ENCODE results near the gene RWDD2A.
"Not testable (repeated sequence)": the region's sequence is repeated elsewhere in the genome, so short reads cannot be mapped to it uniquely, and the experiment has no call there.

Gene RWDD2A

DNA sequence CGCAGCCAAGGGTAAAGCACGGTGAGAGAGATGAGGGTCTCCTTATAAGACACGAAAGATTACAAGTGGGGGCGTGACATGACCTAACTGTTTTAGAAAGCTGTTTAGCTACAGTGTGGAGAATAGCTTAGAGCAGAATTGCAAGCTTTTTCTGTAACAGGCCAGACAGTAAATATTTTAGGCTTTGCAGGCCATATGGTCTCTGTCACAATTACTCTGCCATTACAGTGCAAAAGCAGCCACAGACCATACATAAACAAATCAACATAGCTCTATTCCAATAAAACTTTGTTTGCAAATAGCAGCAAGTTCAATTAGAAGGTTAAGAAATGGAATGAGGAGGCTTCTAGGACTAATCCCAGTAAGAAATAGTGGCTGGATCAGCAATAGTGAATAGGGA is 16.9 kb upstream of the RWDD2A start:
- no peak overlapping the region for H3K9ac ChIP-seq (ENCODE audit: low read depth in 1 of 2, low read length in 2 of 2)
- peaks cover 51 to 65% of the 10 kb centered on the region in 2 donors for H3K36me3 ChIP-seq (ENCODE audit: control insufficient read depth in 2 of 2, insufficient read depth in 2 of 2, low read length in 2 of 2)
- H3K9me3 ChIP-seq (ENCODE audit: control insufficient read depth in 2 of 2, low read length in 2 of 2), result no peaks in the 10 kb centered on the region
- H3K4me3 ChIP-seq (ENCODE audit: low read length in 2 of 2), result no peak overlapping the region
- H3K27ac ChIP-seq (ENCODE audit: low read depth in 2 of 2, low read length in 2 of 2), result no peak overlapping the region
- H3K27me3 ChIP-seq (ENCODE audit: control insufficient read depth in 2 of 2, insufficient read depth in 2 of 2, low read length in 2 of 2), result no peaks in the 10 kb centered on the region
- no peaks in the 10 kb centered on the region for H3K4me1 ChIP-seq (ENCODE audit: control insufficient read depth in 2 of 2, insufficient read depth in 2 of 2, low read length in 2 of 2)

DNA sequence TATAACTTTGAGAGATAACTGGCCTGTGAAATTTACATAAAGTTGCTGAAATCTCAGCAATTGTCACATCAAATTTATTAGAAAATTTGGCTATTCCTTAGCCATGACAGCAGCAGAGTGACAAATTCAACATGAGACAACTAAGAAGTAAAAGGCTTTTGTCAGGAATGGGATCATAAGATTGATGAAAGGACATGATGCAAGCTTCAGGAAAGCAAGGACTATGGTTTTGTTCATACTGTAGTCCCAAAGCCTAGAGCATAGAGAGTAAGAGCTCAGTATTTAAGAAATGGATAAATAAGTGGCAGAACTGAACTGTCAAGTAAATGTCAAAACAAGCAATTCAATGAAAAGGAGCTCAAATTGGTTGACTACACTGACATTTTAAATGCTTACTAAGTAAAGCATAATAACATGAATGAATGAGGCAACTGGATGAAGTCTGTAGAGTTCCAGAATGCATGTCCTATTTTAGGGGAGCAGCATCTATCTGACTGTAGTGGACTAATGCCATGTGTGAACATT is 12.7 kb upstream of the RWDD2A start:
- H3K27me3 ChIP-seq (ENCODE audit: control insufficient read depth in 2 of 2, insufficient read depth in 2 of 2, low read length in 2 of 2), result no peaks in the 10 kb centered on the region
- peaks cover 41 to 59% of the 10 kb centered on the region in 2 donors for H3K36me3 ChIP-seq (ENCODE audit: control insufficient read depth in 2 of 2, insufficient read depth in 2 of 2, low read length in 2 of 2)
- no peak overlapping the region for H3K27ac ChIP-seq (ENCODE audit: low read depth in 2 of 2, low read length in 2 of 2)
- no peak overlapping the region for H3K9ac ChIP-seq (ENCODE audit: low read depth in 1 of 2, low read length in 2 of 2)
- no peak overlapping the region for H3K4me3 ChIP-seq (ENCODE audit: low read length in 2 of 2)
- no peaks in the 10 kb centered on the region for H3K9me3 ChIP-seq (ENCODE audit: control insufficient read depth in 2 of 2, low read length in 2 of 2)
- H3K4me1 ChIP-seq (ENCODE audit: control insufficient read depth in 2 of 2, insufficient read depth in 2 of 2, low read length in 2 of 2), result no peaks in the 10 kb centered on the region

DNA sequence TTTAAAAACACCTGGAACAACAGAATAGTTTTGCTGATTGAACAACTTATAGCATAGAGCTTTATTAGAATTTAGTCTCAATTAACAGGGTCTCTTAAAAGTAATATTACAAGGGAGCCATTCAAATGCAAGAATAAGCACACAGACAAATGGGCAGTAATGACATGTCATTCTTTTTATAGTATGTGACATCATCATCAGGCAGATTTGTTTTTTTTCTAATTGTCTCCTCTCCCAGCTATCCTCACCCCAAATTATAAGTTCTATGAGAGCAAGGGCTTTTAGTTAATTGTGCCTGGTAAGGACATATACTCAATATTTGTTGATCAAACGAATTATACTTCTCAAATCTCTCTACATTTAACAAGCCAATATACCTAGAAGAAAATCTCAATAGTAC is 11.0 kb upstream of the RWDD2A start:
- H3K9ac ChIP-seq (ENCODE audit: low read depth in 1 of 2, low read length in 2 of 2), result no peak overlapping the region
- H3K27me3 ChIP-seq (ENCODE audit: control insufficient read depth in 2 of 2, insufficient read depth in 2 of 2, low read length in 2 of 2), result no peaks in the 10 kb centered on the region
- H3K4me3 ChIP-seq (ENCODE audit: low read length in 2 of 2), result no peak overlapping the region
- no peaks in the 10 kb centered on the region for H3K9me3 ChIP-seq (ENCODE audit: control insufficient read depth in 2 of 2, low read length in 2 of 2)
- no peak overlapping the region for H3K27ac ChIP-seq (ENCODE audit: low read depth in 2 of 2, low read length in 2 of 2)
- H3K36me3 ChIP-seq (ENCODE audit: control insufficient read depth in 2 of 2, insufficient read depth in 2 of 2, low read length in 2 of 2), result peaks cover 40 to 46% of the 10 kb centered on the region in 2 donors
- no peaks in the 10 kb centered on the region for H3K4me1 ChIP-seq (ENCODE audit: control insufficient read depth in 2 of 2, insufficient read depth in 2 of 2, low read length in 2 of 2)

DNA sequence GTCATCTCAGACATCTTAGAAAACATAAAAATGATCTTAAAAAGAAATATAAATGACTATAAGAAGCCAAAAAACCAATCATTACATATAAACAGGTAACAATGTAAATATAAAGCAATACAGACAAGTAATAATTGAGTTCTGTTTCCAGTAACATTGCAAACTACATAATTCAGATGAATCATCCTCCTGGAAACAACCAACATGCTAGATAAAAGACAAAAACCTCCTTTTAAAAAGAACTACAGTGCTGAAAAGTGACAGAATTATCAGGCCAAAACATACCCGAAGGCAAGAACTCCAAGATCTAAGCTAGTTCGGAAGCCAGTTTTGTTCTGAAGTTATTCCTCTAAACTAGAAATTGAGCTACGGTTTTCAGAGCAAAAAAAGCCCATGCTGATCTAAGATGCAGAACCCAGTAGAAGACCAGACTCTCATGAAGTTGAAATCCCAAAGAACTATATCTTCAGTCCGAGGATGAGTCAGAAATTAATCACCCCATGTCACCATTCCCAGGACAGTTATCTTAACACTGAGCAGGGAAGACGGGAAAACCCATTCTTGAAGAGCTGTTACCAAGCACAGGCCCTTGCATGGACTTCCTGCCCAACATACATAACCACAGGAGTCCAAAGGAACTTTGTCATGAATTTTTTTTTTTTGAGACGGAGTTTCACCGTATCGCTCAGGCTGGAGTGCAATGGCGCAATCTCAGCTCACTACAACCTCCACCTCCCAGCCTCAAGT is 9.9 kb upstream of the RWDD2A start:
- H3K27me3 ChIP-seq (ENCODE audit: control insufficient read depth in 2 of 2, insufficient read depth in 2 of 2, low read length in 2 of 2), result no peaks in the 10 kb centered on the region
- peaks cover 34 to 39% of the 10 kb centered on the region in 2 donors for H3K36me3 ChIP-seq (ENCODE audit: control insufficient read depth in 2 of 2, insufficient read depth in 2 of 2, low read length in 2 of 2)
- H3K9me3 ChIP-seq (ENCODE audit: control insufficient read depth in 2 of 2, low read length in 2 of 2), result no peaks in the 10 kb centered on the region
- H3K4me1 ChIP-seq (ENCODE audit: control insufficient read depth in 2 of 2, insufficient read depth in 2 of 2, low read length in 2 of 2), result no peaks in the 10 kb centered on the region
- no peak overlapping the region for H3K4me3 ChIP-seq (ENCODE audit: low read length in 2 of 2)
- H3K9ac ChIP-seq (ENCODE audit: low read depth in 1 of 2, low read length in 2 of 2), result no peak overlapping the region
- no peak overlapping the region for H3K27ac ChIP-seq (ENCODE audit: low read depth in 2 of 2, low read length in 2 of 2)

DNA sequence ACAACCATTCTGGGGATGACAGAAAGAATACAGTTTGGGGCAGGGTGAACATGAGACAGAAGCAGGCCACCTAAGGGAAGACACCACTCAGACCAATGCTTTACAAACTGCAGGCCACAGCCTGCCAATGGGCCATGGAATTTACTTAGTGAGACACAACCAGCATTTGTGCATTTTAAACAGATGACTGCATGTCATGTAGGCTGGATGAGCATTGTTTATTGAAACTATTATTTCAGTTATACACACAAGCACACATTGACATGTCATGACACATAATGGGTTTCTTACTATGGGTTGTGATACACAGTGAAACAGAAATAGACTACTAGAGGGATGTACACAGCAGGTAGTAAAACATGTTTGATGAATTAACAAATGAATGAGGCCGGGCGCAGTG is 8.1 kb upstream of the RWDD2A start:
- H3K9me3 ChIP-seq (ENCODE audit: control insufficient read depth in 2 of 2, low read length in 2 of 2), result no peaks in the 10 kb centered on the region
- no peaks in the 10 kb centered on the region for H3K27me3 ChIP-seq (ENCODE audit: control insufficient read depth in 2 of 2, insufficient read depth in 2 of 2, low read length in 2 of 2)
- H3K27ac ChIP-seq (ENCODE audit: low read depth in 2 of 2, low read length in 2 of 2), result no peak overlapping the region
- no peak overlapping the region for H3K9ac ChIP-seq (ENCODE audit: low read depth in 1 of 2, low read length in 2 of 2)
- peaks cover 34 to 36% of the 10 kb centered on the region in 2 donors for H3K36me3 ChIP-seq (ENCODE audit: control insufficient read depth in 2 of 2, insufficient read depth in 2 of 2, low read length in 2 of 2)
- no peaks in the 10 kb centered on the region for H3K4me1 ChIP-seq (ENCODE audit: control insufficient read depth in 2 of 2, insufficient read depth in 2 of 2, low read length in 2 of 2)
- H3K4me3 ChIP-seq (ENCODE audit: low read length in 2 of 2), result no peak overlapping the region

DNA sequence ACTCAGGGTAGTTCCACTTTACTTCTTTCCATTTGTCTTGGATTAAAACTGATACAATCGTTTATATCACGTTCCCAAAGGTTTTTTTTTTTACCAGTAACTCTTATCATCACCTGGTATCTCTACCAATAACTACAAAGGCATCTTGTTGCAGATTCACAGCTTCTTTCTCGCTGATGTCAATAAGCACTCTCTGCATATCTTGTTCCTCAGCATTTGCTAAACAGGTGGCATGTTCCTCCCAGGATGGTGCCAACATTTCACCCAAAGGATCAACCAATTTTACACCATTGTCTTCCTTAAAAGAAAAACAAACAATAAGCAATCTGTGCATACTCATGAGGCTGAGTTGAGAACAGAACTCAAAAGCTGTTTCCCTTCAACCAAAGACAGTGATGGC is 4.7 kb upstream of the RWDD2A start:
- Histone ChIP-seq H3K4me3 (ENCODE audit: low read length in 2 of 2) (no peak overlapping the region), H3K36me3 (ENCODE audit: control insufficient read depth in 2 of 2, insufficient read depth in 2 of 2, low read length in 2 of 2) (peaks cover 12 to 14% of the 10 kb centered on the region in 2 donors), H3K27ac (ENCODE audit: low read depth in 2 of 2, low read length in 2 of 2) (no peak overlapping the region), H3K4me1 (ENCODE audit: control insufficient read depth in 2 of 2, insufficient read depth in 2 of 2, low read length in 2 of 2) (peaks cover 2 to 4% of the 10 kb centered on the region in 2 donors), H3K9me3 (ENCODE audit: control insufficient read depth in 2 of 2, low read length in 2 of 2) (no peaks in the 10 kb centered on the region), H3K9ac (ENCODE audit: low read depth in 1 of 2, low read length in 2 of 2) (no peak overlapping the region), H3K27me3 (ENCODE audit: control insufficient read depth in 2 of 2, insufficient read depth in 2 of 2, low read length in 2 of 2) (no peaks in the 10 kb centered on the region)

DNA sequence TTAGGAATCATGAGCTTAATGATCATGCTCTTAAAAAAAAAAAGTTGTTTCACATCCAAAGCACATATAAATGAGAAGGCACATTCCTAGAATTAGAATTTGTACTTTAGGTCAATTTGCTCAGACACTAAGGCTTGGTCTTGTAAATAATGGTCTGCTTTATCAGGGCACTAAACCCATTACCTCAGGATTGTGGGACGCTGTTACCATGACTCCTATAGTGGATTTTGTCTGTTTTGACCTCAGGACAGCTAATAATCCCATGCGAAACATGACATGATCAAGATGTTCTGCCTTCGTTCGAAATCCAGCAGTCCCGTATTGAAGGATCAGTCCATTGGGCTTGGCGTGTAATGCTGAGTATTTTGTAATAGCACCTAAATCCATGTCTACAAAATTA is 2.5 kb upstream of the RWDD2A start:
- Histone ChIP-seq H3K9ac (ENCODE audit: low read depth in 1 of 2, low read length in 2 of 2) (no peak overlapping the region), H3K4me3 (ENCODE audit: low read length in 2 of 2) (no peak overlapping the region), H3K4me1 (ENCODE audit: control insufficient read depth in 2 of 2, insufficient read depth in 2 of 2, low read length in 2 of 2) (peaks cover 2 to 6% of the 10 kb centered on the region in 2 donors), H3K9me3 (ENCODE audit: control insufficient read depth in 2 of 2, low read length in 2 of 2) (no peaks in the 10 kb centered on the region), H3K27me3 (ENCODE audit: control insufficient read depth in 2 of 2, insufficient read depth in 2 of 2, low read length in 2 of 2) (no peaks in the 10 kb centered on the region), H3K36me3 (ENCODE audit: control insufficient read depth in 2 of 2, insufficient read depth in 2 of 2, low read length in 2 of 2) (peaks cover 7 to 9% of the 10 kb centered on the region in 2 donors), H3K27ac (ENCODE audit: low read depth in 2 of 2, low read length in 2 of 2) (no peak overlapping the region)

DNA sequence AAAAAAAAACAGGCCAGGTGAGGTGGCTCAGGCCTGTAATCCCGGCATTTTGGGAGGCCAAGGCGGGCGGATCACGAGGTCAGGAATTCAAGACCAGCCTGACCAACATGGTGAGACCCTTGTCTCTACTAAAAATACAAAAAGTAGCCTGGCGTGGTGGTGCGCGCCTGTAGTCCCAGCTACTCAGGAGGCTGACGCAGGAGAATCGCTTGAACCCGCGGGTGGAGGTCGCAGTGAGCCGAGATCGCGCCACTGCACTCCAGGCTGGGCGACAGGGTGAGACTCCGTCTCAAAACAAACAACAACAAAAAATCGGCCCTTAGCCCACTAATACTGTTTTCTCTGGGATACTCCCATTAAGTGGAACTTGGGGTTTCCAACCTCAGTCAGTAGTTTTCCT is 1.2 kb upstream of the RWDD2A start:
- not testable (repeated sequence) for H3K27ac ChIP-seq (ENCODE audit: low read depth in 2 of 2, low read length in 2 of 2); H3K9ac ChIP-seq (ENCODE audit: low read depth in 1 of 2, low read length in 2 of 2); H3K9me3 ChIP-seq (ENCODE audit: control insufficient read depth in 2 of 2, low read length in 2 of 2); H3K27me3 ChIP-seq (ENCODE audit: control insufficient read depth in 2 of 2, insufficient read depth in 2 of 2, low read length in 2 of 2); H3K4me1 ChIP-seq (ENCODE audit: control insufficient read depth in 2 of 2, insufficient read depth in 2 of 2, low read length in 2 of 2)
- Histone ChIP-seq H3K4me3 (ENCODE audit: low read length in 2 of 2) (peak overlapping the region in 1 of 2 donors; percentile 93), H3K36me3 (ENCODE audit: control insufficient read depth in 2 of 2, insufficient read depth in 2 of 2, low read length in 2 of 2) (peaks cover 4 to 11% of the 10 kb centered on the region in 2 donors)

DNA sequence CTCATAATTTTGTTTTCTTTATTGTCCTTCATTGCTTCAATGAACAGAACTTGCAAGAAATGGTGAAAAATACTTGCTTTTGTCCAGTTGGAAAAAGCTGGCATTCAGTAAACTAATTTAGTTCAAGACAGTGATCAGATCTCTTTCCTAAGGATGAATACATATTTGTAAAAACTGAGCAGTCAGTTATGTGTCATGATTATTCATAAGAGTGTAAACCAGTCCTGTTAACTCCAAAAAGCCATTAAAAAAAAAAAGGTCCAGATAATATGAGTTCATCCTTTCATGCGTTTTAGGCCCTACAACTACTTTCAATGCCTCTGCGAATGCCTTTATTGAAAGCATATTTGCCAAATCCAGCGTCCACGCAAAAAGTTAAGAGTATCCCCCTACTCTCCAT is 701 bp upstream of the RWDD2A start:
- Histone ChIP-seq H3K36me3 (ENCODE audit: control insufficient read depth in 2 of 2, insufficient read depth in 2 of 2, low read length in 2 of 2) (peaks cover 4 to 11% of the 10 kb centered on the region in 2 donors), H3K9ac (ENCODE audit: low read depth in 1 of 2, low read length in 2 of 2) (peak overlapping the region; percentile 84 to 88), H3K4me3 (ENCODE audit: low read length in 2 of 2) (peak overlapping the region; percentile 88 to 93), H3K27me3 (ENCODE audit: control insufficient read depth in 2 of 2, insufficient read depth in 2 of 2, low read length in 2 of 2) (no peaks in the 10 kb centered on the region), H3K9me3 (ENCODE audit: control insufficient read depth in 2 of 2, low read length in 2 of 2) (no peaks in the 10 kb centered on the region), H3K27ac (ENCODE audit: low read depth in 2 of 2, low read length in 2 of 2) (peak overlapping the region; percentile 75 to 80), H3K4me1 (ENCODE audit: control insufficient read depth in 2 of 2, insufficient read depth in 2 of 2, low read length in 2 of 2) (peaks cover 2 to 6% of the 10 kb centered on the region in 2 donors)

DNA sequence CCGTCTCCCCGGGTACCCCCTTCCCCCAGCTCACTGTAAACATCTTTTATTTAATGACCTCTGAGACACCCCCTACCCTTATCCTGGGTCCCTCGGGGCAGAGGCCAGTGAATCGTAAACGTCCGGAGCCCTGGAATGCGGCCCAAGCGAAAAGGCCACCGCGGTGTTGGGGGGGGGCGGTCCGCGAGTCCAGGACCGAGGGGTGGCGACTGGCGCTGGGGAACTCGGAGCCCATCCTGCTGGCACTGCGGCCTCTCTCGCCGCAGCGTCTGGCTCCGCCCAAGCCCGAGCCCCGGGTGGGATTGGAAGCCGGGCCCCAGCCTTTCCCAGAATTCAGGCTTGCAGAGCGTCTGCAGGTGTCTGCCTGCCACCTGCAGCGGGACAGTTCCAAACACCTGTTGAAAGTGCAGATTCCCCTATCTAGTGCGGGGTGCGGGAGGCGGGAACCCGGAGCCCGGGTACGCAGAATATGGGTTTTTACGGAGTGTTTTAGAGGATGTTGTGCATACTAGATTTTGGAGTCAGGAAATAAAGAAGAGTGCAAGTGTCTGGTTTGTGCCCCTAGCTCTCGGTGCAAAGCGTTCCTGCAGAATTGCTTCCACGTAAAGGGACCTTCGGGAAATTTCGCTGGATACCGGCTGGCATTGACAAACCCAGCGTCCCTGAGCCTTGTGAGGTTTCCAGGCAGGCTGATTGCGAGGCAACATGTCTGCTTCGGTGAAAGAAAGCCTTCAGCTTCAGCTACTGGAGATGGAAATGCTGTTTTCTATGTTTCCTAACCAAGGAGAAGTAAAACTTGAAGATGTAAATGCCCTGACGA is 800 bp downstream of the RWDD2A start:
- Histone ChIP-seq H3K36me3 (ENCODE audit: control insufficient read depth in 2 of 2, insufficient read depth in 2 of 2, low read length in 2 of 2) (peaks cover 3 to 8% of the 10 kb centered on the region in 2 donors), H3K9me3 (ENCODE audit: control insufficient read depth in 2 of 2, low read length in 2 of 2) (no peaks in the 10 kb centered on the region), H3K27me3 (ENCODE audit: control insufficient read depth in 2 of 2, insufficient read depth in 2 of 2, low read length in 2 of 2) (no peaks in the 10 kb centered on the region), H3K9ac (ENCODE audit: low read depth in 1 of 2, low read length in 2 of 2) (peak overlapping the region; percentile 72 to 88), H3K27ac (ENCODE audit: low read depth in 2 of 2, low read length in 2 of 2) (peak overlapping the region in 1 of 2 donors; percentile 30), H3K4me1 (ENCODE audit: control insufficient read depth in 2 of 2, insufficient read depth in 2 of 2, low read length in 2 of 2) (peaks cover 2 to 6% of the 10 kb centered on the region in 2 donors), H3K4me3 (ENCODE audit: low read length in 2 of 2) (peak overlapping the region; percentile 88 to 93)

All from mucosa of rectum (tissue), 2 donors.